ENCODE measurements around the gene MYH10. TPM values are rescaled to one million over a fixed set of nuclear protein-coding genes. Genes with fewer than 3 reads are reported as not detected.
"Not testable (repeated sequence)": the region's sequence is repeated elsewhere in the genome, so short reads cannot be mapped to it uniquely, and the experiment has no call there.

Gene MYH10
- polyA plus RNA-seq, 4 donors = 244 to 428 (median 267) TPM

- no peak for DNase-seq (ENCODE audit: low read depth in 4 of 4, low spot score in 3 of 4)
Measured at GRCh38 chr17:8558144-8558543, 72.4 kb downstream of the MYH10 start.

DNA sequence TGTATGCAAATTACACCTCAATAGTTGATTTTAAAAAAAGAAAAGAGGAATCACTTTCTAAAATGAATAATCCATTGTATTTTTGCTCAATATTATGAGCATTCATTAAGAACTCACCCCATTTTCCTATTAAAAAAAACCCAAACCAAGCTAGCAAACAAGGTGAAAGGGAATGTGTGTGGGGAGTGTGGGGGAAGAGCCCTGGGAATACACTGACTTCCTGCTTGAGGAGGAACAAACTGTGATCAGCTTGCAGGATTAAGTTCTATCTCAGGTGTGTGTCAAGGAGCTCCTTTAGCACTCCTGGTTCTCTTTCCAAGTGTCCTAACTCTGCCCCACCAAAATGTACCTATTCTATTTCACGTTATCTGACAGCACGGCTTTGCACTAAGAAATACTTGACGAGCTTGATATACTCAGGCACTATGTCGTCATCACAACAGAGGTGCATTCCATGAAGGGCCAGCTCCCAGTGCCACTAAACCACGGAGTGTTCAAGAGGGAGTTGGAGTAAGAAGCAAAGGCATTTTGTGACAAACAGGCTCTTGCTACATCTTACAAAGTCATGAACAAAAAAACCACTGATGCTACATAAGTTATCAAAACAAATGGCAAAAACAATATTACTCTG lies 73.2 kb downstream of the MYH10 start:
- no peak for DNase-seq (ENCODE audit: low read depth in 4 of 4, low spot score in 3 of 4)

DNA sequence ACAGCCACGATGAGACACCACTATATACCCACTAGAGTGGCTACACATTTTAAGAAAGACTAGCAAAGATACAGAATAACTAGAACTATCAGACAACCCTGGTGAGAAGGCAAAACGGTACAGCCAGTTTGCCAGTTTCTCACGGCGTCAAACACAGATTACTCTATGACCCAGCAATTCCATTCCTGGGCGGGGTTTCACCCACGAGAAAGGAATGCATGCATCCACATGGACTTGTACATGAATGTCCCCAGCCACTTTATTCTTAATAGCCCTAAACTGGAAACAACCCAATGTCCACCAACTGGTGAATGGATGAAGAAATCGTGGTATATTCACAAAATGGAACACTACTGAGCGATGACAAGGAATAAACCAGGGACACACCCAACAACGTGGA lies 74.5 kb downstream of the MYH10 start:
- no peak for DNase-seq (ENCODE audit: low read depth in 4 of 4, low spot score in 3 of 4)

- DNase-seq (ENCODE audit: low read depth in 4 of 4, low spot score in 3 of 4) = no peak
Measured at GRCh38 chr17:8555062-8555461, 75.5 kb downstream of the MYH10 start.

GRCh38 chr17:8552577-8553320 lies 77.8 kb downstream of the MYH10 start:
- no peak for DNase-seq (ENCODE audit: low read depth in 4 of 4, low spot score in 3 of 4)

DNA sequence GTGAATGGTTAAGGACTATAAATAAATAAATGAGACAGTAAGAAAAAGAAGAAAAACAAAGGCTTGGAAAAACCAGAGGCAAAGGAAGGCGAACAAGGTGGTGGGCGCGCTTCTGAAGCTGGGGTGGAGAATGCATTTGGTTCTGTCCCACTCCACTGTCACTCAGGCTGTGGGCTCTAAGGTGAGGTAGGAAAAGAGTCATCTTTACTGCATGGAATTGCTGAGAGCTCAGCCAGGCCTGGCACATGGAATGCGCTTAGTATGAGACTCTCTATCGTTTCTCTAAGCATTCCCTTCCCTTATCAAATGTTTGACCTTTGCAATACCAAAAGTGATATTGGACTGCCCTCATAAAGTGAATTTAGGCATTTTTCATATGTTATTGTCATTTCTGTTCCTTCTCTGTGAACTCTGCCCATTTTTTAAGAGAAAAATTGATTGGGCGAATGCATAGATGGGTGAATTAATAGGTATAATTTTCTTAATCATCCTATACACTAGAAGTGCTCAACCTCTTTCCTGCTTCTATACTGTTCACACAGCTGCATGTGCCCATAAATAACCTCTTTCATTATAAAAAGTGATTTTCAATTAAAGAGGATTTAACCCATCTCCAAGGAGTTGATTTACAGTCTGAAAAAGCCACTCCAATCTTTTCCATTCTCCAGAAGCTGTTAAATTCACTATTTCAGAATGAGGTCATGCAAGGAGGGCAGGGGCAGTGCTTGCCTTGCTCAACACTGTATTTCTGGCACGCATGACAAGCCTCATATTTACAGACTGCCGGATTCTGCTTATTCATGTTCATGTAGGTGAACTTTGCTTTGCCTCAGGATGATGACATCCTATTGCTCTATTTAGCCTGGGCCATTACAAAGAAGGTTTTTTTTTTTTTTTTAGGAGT lies 87.7 kb downstream of the MYH10 start:
- DNase-seq (ENCODE audit: low read depth in 4 of 4, low spot score in 3 of 4) = no peak

- not testable (repeated sequence) for DNase-seq (ENCODE audit: low read depth in 4 of 4, low spot score in 3 of 4)
Measured at GRCh38 chr17:8539976-8540375, 90.5 kb downstream of the MYH10 start.

GRCh38 chr17:8537734-8538133 lies 92.8 kb downstream of the MYH10 start:
- no peak for DNase-seq (ENCODE audit: low read depth in 4 of 4, low spot score in 3 of 4)

- no peak for DNase-seq (ENCODE audit: low read depth in 4 of 4, low spot score in 3 of 4)
Measured at GRCh38 chr17:8534498-8535188, 95.9 kb downstream of the MYH10 start.

DNA sequence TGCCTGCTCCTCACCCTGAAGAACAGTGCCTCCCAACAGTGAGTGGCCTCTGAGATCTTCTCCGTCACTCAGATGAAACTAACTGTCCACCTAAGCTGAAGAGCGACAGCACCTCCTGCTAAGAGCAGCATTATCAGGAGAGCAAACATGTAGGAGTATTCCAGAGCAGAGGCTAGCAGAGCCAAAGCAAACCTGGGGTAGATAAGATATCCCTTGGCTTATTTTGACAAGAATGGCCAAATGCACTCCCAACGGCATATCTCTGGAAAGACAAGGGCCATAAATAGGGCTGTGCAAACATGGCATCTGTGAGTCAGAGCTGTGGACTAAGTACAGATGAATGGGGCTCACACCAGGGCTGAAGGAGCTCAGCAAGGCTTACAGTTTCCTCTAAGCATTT lies 98.5 kb downstream of the MYH10 start:
- no peak for DNase-seq (ENCODE audit: low read depth in 4 of 4, low spot score in 3 of 4)

DNA sequence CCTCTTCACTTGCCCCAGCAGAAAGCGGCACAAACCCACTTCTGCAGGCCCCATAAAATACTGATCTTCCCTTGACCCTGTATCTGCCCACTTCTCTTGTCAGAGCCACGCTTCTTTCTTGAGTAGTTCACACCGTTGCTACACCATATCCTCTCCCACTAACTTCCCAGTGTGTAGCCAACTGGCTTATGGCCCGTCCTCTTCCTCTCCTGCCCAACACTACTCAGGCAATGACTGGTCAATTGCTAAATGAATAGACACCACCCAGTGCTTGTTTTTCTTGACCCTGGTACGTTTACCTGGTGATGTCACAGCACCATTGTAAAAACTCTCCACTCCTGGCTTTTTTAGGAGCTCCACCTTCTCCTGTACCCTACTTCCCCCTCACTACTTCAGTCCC lies 107.9 kb downstream of the MYH10 start:
- no peak for DNase-seq (ENCODE audit: low read depth in 4 of 4, low spot score in 3 of 4)

DNA sequence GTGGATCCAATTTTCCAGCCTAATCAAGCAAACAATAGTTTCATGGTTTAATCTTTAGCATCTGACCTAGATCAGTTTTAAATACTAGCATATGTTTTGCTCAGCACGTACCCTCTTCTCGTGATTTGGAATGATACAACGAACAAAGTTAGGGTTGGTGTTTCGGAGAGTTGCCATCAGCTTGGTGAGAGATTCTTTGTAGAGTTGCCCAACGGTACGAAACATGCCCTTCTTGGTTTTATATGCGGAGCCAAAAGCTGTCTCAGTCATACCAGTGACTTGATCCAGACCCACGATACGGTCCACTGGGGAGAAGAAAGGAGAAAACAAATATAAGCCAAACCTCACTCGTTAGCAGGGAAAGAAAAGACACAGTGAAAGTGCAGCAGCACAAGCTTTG lies 109.5 kb downstream of the MYH10 start:
- no peak for DNase-seq (ENCODE audit: low read depth in 4 of 4, low spot score in 3 of 4)

DNA sequence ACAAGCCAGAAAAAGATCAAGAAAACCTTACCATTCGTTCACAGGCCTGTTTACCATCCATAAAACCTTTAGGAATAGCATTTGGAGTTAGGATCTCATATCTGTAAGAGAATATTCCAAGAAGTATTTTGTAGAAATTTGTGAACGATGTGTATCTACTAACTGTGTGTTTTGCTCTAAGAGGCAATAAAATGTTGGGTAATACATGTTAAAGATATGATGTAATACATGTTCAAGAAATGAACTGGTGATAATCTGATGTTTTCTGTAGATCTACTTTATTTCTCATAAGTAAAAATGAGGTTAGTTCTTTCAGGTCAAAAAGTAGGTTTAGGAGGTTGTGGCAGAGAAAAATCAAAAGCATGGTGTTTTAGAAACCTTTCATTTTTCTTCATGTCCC lies 111.7 kb downstream of the MYH10 start:
- DNase-seq (ENCODE audit: low read depth in 4 of 4, low spot score in 3 of 4) = no peak

GRCh38 chr17:8518326-8518725 lies 112.2 kb downstream of the MYH10 start:
- DNase-seq (ENCODE audit: low read depth in 4 of 4, low spot score in 3 of 4) = no peak

GRCh38 chr17:8514801-8515200 lies 115.7 kb downstream of the MYH10 start:
- DNase-seq (ENCODE audit: low read depth in 4 of 4, low spot score in 3 of 4) = no peak

GRCh38 chr17:8506145-8506544 lies 124.4 kb downstream of the MYH10 start:
- DNase-seq (ENCODE audit: low read depth in 4 of 4, low spot score in 3 of 4) = no peak

GRCh38 chr17:8504460-8505207 lies 125.9 kb downstream of the MYH10 start:
- no peak for DNase-seq (ENCODE audit: low read depth in 4 of 4, low spot score in 3 of 4)

- DNase-seq (ENCODE audit: low read depth in 4 of 4, low spot score in 3 of 4) = no peak
Measured at GRCh38 chr17:8503807-8504206, 126.7 kb downstream of the MYH10 start.

DNA sequence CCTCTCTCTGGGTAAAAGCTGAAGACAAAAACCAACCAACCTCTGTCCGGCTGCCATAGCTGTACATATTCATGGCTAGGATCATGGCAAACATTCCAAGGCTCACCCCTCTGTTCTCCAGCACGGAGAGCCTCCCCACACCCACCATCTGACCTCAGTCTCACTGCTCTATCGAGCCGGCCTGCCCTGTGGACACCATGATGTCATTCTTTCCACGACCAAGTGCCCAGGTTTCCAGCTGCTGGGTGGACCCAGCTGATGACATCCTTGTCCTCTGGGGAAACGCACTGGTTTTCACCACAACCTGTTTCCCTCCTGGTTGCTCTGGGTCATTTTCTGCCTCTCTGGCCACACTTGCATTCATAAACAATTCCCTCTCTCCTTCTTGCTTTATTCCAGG lies 127.2 kb downstream of the MYH10 start:
- no peak for DNase-seq (ENCODE audit: low read depth in 4 of 4, low spot score in 3 of 4)

DNA sequence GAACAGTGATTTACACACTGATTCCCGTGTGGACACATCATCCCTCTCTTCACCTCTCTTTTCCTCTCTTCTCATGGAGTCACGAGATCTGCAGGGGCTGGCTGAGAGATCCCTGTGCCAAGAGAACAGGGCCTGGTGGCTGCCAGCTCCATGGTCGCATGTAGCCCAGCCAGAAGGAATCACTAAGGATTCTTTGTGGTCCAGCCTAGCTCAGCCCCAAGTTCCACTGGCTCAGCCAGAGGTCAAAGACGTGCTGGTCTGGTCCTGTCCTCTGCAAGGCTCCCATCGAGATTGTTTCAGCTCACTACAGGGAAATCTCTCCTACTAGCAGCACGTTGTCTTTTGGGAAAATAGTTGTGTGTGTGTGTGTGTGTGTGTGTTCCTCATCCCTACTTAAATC lies 128.4 kb downstream of the MYH10 start:
- no peak for DNase-seq (ENCODE audit: low read depth in 4 of 4, low spot score in 3 of 4)

Measured in left renal pelvis (tissue), 4 donors.